WTC11 (cell line): ENCODE measurements around the gene ASTN2.

ENCODE experiments used
- ATF1 ChIP-seq: sonication (generic); formaldehyde crosslinking; IDR thresholded peaks from 2 replicates; pipeline ENCODE4 v1.8.1; 2023; ENCODE audit warnings: mild to moderate bottlenecking, moderate library complexity, missing genetic modification reagents
- CBFB ChIP-seq: sonication (generic); formaldehyde crosslinking; IDR thresholded peaks from 2 replicates; pipeline ENCODE4 v1.8.1; 2022; ENCODE audit warnings: mild to moderate bottlenecking, low read depth, missing genetic modification reagents
- ELF4 ChIP-seq: sonication (generic); formaldehyde crosslinking; IDR thresholded peaks from 2 replicates; pipeline ENCODE4 v1.8.1; 2022; ENCODE audit warnings: low read depth, mild to moderate bottlenecking, moderate library complexity, missing genetic modification reagents
- FOXJ3 ChIP-seq: sonication (generic); formaldehyde crosslinking; IDR thresholded peaks from 2 replicates; pipeline ENCODE4 v1.9.0; 2021; ENCODE audit warnings: missing genetic modification reagents, mild to moderate bottlenecking, borderline replicate concordance
- JUN ChIP-seq: sonication (generic); formaldehyde crosslinking; IDR thresholded peaks from 2 replicates; pipeline ENCODE4 v1.8.0; 2023; ENCODE audit warnings: mild to moderate bottlenecking, missing genetic modification reagents
- NR2C2 ChIP-seq: sonication (generic); formaldehyde crosslinking; IDR thresholded peaks from 2 replicates; pipeline ENCODE4 v1.8.0; 2022; ENCODE audit warnings: mild to moderate bottlenecking, missing genetic modification reagents
- SOX15 ChIP-seq: fragments of 250-450 bp; sonication (Bioruptor Pico); IDR thresholded peaks from 2 replicates; pipeline ENCODE4 v1.9.0; 2021; ENCODE audit warnings: mild to moderate bottlenecking
- SP1 ChIP-seq: sonication (generic); formaldehyde crosslinking; conservative IDR thresholded peaks from 2 replicates; pipeline ENCODE4 v1.8.1; 2022; ENCODE audit warnings: missing genetic modification reagents
- TEAD1 ChIP-seq: sonication (generic); formaldehyde crosslinking; IDR thresholded peaks from 2 replicates; pipeline ENCODE4 v1.8.0; 2022; ENCODE audit warnings: mild to moderate bottlenecking, missing genetic modification reagents
- ZNF232 ChIP-seq: sonication (generic); formaldehyde crosslinking; IDR thresholded peaks from 2 replicates; pipeline ENCODE4 v1.8.0; 2022; ENCODE audit warnings: mild to moderate bottlenecking, missing genetic modification reagents
- ZNF317 ChIP-seq: sonication (generic); formaldehyde crosslinking; IDR thresholded peaks from 2 replicates; pipeline ENCODE4 v1.8.1; 2023; ENCODE audit warnings: low read depth, mild to moderate bottlenecking, moderate library complexity, missing genetic modification reagents, borderline replicate concordance
- TF ChIP-seq, protein P1 (sequence below): fragments of 200-600 bp; IDR thresholded peaks from 2 replicates; pipeline ENCODE4 v1.8.0; 2022; ENCODE audit warnings: antibody characterized with exemption
- TF ChIP-seq, protein P2 (sequence below): sonication (generic); formaldehyde crosslinking; IDR thresholded peaks from 2 replicates; pipeline ENCODE4 v1.8.0; 2022; ENCODE audit warnings: mild to moderate bottlenecking, missing genetic modification reagents

DNA sequence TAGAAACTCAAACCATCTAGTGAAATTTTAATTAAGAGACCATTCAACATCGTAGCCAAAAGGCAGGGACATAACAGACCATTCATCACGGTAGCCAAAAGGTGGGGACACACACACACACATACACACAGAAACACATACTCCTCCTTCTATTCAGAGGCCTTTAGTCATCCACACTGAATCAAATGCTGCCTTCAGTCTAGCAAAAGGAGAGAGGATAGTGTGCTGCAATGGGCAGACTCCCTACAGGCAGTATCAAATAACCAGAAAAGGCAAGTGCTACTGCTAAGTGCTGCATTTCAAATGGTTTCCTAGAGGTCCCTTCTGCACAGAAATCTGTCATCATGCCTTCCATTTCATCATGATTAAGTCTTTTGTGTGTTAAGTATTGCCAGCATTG, 423.8 kb downstream of the ASTN2 start:
- TF ChIP-seq SOX15 (no peak), FOXJ3 (CRISPR knock-in tag) (no peak), ZNF232 (CRISPR knock-in tag) (no peak), ZNF317 (no peak), ELF4 (no peak), JUN (CRISPR knock-in tag) (no peak), NR2C2 (CRISPR knock-in tag) (no peak), CBFB (CRISPR knock-in tag) (no peak), SP1 (no peak), ATF1 (CRISPR knock-in tag) (no peak), TEAD1 (no peak)
- TF ChIP-seq, protein P1, sequence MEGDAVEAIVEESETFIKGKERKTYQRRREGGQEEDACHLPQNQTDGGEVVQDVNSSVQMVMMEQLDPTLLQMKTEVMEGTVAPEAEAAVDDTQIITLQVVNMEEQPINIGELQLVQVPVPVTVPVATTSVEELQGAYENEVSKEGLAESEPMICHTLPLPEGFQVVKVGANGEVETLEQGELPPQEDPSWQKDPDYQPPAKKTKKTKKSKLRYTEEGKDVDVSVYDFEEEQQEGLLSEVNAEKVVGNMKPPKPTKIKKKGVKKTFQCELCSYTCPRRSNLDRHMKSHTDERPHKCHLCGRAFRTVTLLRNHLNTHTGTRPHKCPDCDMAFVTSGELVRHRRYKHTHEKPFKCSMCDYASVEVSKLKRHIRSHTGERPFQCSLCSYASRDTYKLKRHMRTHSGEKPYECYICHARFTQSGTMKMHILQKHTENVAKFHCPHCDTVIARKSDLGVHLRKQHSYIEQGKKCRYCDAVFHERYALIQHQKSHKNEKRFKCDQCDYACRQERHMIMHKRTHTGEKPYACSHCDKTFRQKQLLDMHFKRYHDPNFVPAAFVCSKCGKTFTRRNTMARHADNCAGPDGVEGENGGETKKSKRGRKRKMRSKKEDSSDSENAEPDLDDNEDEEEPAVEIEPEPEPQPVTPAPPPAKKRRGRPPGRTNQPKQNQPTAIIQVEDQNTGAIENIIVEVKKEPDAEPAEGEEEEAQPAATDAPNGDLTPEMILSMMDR: no peak
- TF ChIP-seq, protein P2, sequence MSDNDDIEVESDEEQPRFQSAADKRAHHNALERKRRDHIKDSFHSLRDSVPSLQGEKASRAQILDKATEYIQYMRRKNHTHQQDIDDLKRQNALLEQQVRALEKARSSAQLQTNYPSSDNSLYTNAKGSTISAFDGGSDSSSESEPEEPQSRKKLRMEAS: no peak
